NCI-H187 treated with DMSO at 0.1 percent for 48 hours (cell line): ENCODE results near the gene TMEM204.

Experiments
- DNase-seq: peaks from one replicate; lab custom pipeline; 2025; lab: John Stamatoyannopoulos, UW

Gene TMEM204

GRCh38 chr16:1523581-1524245, 9.8 kb upstream of the TMEM204 start:
- DNase-seq: no peak

DNA sequence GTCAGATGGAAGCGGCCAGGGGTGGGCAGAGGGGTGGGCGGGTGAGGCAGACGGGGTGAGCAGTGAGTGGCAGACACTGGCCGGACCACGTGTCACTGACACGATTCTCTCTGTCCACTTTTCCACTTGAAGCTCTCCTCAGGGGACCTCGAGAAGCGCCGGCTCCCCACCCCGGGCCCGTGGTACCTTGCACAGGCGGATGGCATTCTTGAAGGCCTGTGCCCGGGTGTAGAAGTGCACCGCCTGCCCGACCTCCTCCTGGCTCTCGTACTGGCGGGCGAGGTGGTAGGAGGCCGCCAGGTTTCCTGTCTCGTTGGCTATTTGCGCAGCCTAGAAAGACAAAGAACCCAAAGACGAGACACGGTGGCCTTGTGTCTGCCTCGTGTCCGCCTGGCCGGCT, 9.1 kb upstream of the TMEM204 start:
- no peak for DNase-seq

GRCh38 chr16:1525871-1526607, 7.4 kb upstream of the TMEM204 start:
- DNase-seq: no peak

DNA sequence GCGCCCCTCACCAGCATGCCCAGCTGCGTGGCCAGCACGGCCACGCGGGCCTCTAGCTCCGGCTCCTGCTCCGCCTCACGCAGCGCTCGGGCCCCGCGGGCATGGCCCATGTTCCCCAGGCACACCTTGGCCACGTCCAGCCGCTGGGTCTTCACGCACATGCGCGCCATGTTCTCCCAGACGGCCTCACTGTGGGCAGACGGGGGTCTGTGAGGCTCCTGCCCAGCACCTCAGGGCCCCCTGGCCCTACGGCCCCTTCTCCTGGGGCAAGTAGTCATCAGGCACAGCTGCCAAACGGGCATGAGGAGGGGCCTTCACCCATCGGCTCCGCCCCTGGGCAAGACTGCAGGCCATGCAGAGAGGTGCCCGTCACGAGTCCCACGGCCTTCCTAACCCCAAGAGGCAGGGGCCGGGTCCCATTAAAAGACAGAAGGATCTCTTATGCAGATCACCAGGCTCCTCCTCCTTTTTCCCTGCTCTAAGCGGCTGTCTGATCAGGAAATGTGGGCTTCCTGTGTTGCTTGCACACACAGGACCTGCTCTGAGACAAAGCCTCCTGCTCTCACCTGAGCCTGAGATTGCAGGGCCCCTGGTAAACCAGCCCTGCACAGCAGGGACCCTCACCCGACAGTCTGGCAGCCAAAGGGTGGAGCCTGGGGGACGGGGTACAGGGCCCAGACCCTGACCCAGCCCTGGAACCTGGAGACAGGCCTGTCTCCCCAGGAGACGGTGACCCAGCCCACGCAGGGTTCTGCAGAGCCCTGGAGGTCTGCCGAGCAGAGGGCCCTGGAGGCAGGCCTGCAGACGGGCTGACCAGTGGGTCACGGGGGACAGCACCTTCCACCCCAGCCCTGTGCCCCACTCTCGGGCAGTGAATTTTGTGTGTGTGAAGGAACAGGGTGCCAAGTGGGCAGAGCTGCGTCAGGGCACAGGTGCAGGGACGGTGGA, 6.6 kb upstream of the TMEM204 start:
- no peak for DNase-seq

- DNase-seq: no peak
Observed at GRCh38 chr16:1527836-1528811, 5.3 kb upstream of the TMEM204 start.

- no peak for DNase-seq
Observed at GRCh38 chr16:1528921-1529537, 4.4 kb upstream of the TMEM204 start.

DNA sequence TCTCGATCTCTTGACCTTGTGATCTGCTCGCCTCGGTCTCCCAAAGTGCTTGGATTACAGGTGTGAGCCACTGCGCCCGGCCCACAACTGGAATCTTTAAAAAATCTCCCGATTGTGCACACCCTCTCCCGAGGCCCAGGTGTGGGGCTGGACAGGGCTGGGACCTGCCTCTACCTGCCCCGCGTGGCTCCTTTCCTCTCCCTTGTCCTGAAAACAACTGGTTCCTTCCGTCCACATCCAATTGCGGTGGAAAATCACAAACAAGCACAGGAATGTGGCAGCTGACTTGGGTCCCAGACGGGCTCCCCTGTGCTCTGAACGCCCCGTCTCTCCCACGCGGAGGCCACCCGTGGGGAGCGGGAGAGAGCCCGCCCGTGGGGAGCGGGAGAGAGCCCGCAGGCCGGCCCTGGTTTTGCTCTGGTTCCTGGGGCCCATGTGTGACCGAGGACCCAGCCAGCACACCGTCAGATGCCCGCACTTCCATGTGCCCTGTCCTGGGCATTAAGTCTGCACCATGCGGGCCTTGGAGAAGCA, 3.0 kb upstream of the TMEM204 start:
- no peak for DNase-seq

DNA sequence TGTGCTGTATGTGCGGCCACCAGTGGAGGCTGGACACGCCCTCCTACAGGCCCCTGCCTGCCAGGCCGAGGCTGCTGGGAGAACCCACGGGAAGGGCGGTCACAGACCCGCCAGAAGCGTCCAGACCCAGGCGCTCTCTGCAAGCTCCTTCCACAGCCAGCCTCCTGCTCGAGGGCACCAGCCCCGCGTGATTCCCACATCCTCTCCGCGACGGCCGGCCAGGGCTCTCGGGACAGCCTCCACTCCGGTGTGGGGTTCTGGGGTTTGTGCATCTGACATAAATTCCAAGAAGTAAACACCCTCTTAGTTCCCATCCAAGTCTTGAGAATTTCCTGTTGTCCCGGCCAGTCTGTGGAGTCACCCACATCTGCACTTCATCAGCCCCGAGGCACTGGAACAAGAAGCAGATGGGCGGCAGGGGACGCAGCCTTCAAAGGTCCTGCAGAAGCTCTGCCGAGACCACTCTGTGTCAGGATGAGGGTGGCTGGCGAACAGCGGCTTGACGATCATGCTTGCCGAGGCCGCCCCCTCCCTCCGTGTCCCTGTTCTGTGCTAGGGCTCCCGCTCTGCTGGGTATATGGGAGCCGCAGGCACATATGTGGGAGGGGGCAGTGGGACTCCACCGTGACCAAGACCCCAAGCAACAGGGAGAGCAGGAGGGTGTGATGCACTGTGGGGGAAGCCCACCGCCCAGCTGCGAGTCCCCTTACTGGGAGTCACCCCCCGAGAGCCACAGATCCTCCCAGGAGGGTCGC, 2.4 kb upstream of the TMEM204 start:
- no peak for DNase-seq

DNA sequence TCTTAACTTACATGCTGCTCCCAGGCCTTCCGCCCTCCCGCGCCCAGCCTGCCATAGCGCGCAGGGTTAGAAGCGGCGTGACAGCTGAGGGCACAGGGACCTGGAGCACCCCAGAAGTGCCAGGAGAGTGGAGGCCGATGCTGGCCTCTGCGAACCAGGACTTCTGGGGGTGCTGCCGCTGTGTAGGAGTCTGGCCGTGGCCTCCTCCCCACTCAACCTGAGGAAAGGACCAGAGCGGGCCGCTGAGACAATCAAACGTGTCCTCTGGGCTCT, 1.9 kb upstream of the TMEM204 start:
- no peak for DNase-seq

DNA sequence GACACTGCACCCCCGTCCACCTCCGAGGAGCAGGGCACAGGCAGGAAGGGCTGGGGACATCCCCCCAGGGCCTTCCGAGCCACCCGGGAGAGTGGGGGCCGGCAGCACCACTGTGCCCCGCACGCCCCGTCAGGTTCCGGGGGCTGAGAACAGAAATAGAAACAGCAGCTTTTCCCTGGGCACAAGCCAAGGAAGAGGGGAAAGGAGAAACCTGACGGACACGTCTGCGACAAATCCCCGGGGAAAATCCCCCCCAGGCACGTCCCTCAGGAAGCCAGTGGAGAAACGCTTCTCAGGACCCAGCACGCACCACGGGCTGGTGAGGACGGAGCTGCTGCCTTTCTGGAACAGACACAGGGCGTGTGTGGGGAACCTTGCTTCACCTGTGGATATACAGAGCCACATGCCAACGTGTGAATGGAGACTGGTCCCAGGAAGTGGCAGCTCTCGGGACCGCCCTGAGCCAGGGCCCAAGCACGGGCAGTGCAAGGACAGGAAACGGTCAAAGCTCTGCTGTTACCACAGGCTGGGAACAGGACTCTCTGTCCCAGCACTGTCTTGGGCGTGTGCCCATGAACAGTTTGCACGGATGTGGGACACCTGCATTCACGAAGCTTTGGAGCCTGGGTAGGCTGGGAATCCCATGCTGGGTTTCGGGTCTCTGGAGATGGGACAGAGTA, 1.2 kb upstream of the TMEM204 start:
- no peak for DNase-seq

GRCh38 chr16:1532771-1533170, 695 bp upstream of the TMEM204 start:
- no peak for DNase-seq

DNA sequence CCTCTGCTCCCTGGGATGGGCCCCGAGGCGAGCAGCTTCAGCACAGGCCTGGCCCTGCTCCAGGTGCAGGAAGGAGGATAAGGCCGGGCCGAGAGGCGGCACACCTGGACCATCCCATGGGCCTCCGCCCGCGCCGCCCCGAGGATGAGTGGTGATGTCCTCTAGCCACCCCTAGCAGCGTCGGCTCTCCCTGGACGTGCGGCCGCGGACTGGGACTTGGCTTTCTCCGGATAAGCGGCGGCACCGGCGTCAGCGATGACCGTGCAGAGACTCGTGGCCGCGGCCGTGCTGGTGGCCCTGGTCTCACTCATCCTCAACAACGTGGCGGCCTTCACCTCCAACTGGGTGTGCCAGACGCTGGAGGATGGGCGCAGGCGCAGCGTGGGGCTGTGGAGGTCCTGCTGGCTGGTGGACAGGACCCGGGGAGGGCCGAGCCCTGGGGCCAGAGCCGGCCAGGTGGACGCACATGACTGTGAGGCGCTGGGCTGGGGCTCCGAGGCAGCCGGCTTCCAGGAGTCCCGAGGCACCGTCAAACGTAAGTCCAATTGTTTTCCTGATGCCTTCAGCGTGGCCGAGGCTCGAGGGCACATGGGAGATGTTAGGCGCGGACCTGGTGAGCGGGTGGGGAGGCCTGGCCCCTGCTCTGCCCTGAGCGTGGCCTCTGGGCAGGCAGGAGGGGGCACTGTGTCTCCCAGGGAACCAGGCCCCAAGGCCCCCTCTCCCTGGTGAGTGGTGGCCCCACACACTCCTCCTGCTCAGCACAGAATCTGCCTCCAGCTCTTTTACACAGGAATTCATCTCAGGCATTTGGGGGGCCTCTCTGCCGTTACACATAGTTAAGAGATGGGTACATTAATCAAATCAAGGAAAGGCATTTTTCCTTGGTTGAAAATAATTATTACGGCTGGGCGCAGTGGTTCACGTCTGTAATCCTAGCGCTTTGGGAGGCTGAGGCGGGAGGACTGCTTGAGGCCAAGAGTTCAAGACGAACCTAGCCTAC, 855 bp downstream of the TMEM204 start:
- no peak for DNase-seq

GRCh38 chr16:1535391-1536291, 2.2 kb downstream of the TMEM204 start:
- DNase-seq: no peak

DNA sequence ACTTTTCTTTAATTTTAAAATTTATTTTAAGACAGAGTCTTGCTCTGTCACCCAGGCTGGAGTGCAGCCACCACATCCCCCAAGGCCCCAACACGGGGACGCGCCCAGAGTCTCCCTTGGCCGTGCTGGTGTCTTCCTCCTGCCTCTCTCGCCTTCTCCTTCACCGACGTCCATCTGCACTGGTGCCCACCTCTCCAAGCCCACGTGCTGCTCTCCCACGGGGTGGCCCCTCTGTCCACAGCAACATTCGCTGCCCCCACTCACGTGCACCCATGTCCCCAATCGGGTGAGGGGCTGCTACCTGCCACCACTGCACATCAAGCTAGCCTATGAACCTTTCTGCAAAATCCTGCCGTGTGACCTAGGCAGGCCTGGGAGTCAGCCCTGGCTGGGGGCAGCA, 3.1 kb downstream of the TMEM204 start:
- no peak for DNase-seq

DNA sequence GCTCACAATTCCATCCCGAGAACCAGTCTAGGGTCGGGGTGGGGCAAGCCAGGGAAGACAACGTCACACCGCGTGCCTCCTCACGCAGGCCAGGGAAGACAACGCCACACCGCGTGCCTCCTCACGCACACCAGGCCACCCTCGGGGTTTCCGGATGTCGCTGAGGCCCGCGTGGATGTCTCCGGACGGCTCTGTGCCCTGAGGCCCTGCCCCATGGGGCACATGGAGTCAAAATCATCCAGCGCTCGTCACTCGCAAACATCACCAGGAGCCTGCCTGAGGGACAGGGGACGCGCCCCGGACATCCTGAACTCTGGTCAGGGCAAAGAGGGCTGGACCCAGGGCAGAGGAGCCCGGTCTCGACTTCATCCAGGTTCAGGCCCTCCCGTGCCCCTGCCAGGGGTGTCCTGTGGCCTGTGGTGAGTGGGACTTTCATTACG, 3.7 kb downstream of the TMEM204 start:
- no peak for DNase-seq

- DNase-seq: no peak
Observed at GRCh38 chr16:1537763-1538289, 4.4 kb downstream of the TMEM204 start.
